K562 (cell line): ENCODE results near the gene MAD1L1. TPM values are rescaled to one million over a fixed set of nuclear protein-coding genes. Genes with fewer than 3 reads are reported as not detected.

Source experiments
- ATF2 ChIP-seq: sonication (generic); formaldehyde crosslinking; IDR thresholded peaks from 2 replicates; pipeline ENCODE4 v1.8.1; 2022; ENCODE audit warnings: missing genetic modification reagents
- CBFA2T3 ChIP-seq: fragments of 450-650 bp; IDR thresholded peaks from 2 replicates; pipeline ENCODE4 v1.6.1; 2017
- CREBBP ChIP-seq: IDR thresholded peaks from one replicate; pipeline ENCODE4 v1.6.1; 2012; ENCODE audit warnings: low read depth, mild to moderate bottlenecking, control low read depth, inconsistent platforms, low read length
- EHMT2 ChIP-seq: fragments of 450-650 bp; IDR thresholded peaks from 2 replicates; pipeline ENCODE4 v1.6.1; 2018; ENCODE audit warnings: antibody characterized with exemption
- GABPA ChIP-seq: fragments of 200-800 bp; sonication (Bioruptor generic); conservative IDR thresholded peaks from 2 replicates; pipeline ENCODE4 v1.6.1; 2016; ENCODE audit warnings: low read depth, missing genetic modification characterization, missing compliant biosample characterization
- RBM34 ChIP-seq: fragments of 200-400 bp; formaldehyde crosslinking; IDR thresholded peaks from 2 replicates; pipeline ENCODE4 v1.6.1; 2018; ENCODE audit warnings: low read length, borderline replicate concordance; ENCODE audit not compliant: insufficient read depth
- TAF7 ChIP-seq: fragments of 450-650 bp; IDR thresholded peaks from 2 replicates; pipeline ENCODE4 v1.6.1; 2016; ENCODE audit warnings: missing genetic modification characterization, missing compliant biosample characterization
- THRAP3 ChIP-seq: fragments of 450-650 bp; IDR thresholded peaks from 2 replicates; pipeline ENCODE4 v1.6.1; 2016; ENCODE audit warnings: mild to moderate bottlenecking, inconsistent platforms, borderline replicate concordance
- ZBTB26 ChIP-seq: fragments of 450-650 bp; formaldehyde crosslinking; IDR thresholded peaks from 2 replicates; pipeline ENCODE4 v1.4.0; 2022; ENCODE audit warnings: missing genetic modification characterization
- ZNF436 ChIP-seq: fragments of 250-450, 450-650 bp; sonication (Bioruptor Pico); formaldehyde crosslinking; IDR thresholded peaks from 2 replicates; pipeline ENCODE4 v1.7.0; 2020; ENCODE audit warnings: mild to moderate bottlenecking
- ZNF518B ChIP-seq: fragments of 250-450 bp; sonication (Bioruptor Pico); IDR thresholded peaks from 2 replicates; pipeline ENCODE4 v1.5.0; 2021; ENCODE audit warnings: mild to moderate bottlenecking, moderate library complexity
- polyA plus RNA-seq, 8 experiments: library from polyadenylated mRNA; depleted of rRNA in 4 of 8; stranded (reverse) in 5 of 8; unstranded in 3 of 8; fragments of >200 nt; fragmentation: Nextera tagmentation in 2 of 8; fragmentation: Illumina TruSeq in 1 of 8; extraction: Ambion mirVana in 2 of 8; extraction: Trizol in 1 of 8; gene quantifications; 2 replicates each; pipeline versions ENCODE4 v1.2.1 to v1.2.3, GENCODE V29; 2011 to 2014; ENCODE audit warnings: inconsistent platforms in 1 of 8, missing spikeins in 1 of 8
- total RNA-seq, 7 experiments: library from RNA; depleted of rRNA in 6 of 7; stranded (reverse); fragments of >200 nt in 6 of 7; fragmentation: Illumina TruSeq in 2 of 7; extraction: Trizol in 2 of 7; gene quantifications; 2 replicates each; pipeline versions ENCODE4 v1.2.1 to v1.2.3, GENCODE V29; 2011 to 2021; ENCODE audit warnings: low replicate concordance in 1 of 7
- TF ChIP-seq, protein P1 (sequence below), 2 experiments: fragments of 450-650 bp in 1 of 2; sonication (generic) in 1 of 2; formaldehyde crosslinking in 1 of 2; IDR thresholded peaks; 2 replicates each; pipeline versions ENCODE4 v1.7.1 to v1.9.0; 2016 to 2022; ENCODE audit warnings: inconsistent platforms in 1 of 2, mild to moderate bottlenecking in 1 of 2, missing genetic modification reagents in 1 of 2

MAD1L1 gene
- total and polyA plus RNA-seq, 9 of the 15 experiments (the other 6 are each of a cell fraction or from before 2014, with no cell fraction given) = 1.7 to 89.7 (median 18.0) TPM

GRCh38 chr7:2104107-2104710 lies 128.5 kb downstream of the MAD1L1 start (continued):
- TF ChIP-seq ZNF518B (CRISPR knock-in tag) (no peak), GABPA (tag) (peak; percentile 51), TAF7 (peak; percentile 51; the same call in 1 of the 2 replicates), THRAP3 (no peak), RBM34 (no peak), ZBTB26 (no peak), CBFA2T3 (peak; percentile 25; the same call in 1 of the 2 replicates), CREBBP (no peak), ATF2 (CRISPR knock-in tag) (no peak), ZNF436 (no peak), EHMT2 (no peak)
- TF ChIP-seq, protein P1, sequence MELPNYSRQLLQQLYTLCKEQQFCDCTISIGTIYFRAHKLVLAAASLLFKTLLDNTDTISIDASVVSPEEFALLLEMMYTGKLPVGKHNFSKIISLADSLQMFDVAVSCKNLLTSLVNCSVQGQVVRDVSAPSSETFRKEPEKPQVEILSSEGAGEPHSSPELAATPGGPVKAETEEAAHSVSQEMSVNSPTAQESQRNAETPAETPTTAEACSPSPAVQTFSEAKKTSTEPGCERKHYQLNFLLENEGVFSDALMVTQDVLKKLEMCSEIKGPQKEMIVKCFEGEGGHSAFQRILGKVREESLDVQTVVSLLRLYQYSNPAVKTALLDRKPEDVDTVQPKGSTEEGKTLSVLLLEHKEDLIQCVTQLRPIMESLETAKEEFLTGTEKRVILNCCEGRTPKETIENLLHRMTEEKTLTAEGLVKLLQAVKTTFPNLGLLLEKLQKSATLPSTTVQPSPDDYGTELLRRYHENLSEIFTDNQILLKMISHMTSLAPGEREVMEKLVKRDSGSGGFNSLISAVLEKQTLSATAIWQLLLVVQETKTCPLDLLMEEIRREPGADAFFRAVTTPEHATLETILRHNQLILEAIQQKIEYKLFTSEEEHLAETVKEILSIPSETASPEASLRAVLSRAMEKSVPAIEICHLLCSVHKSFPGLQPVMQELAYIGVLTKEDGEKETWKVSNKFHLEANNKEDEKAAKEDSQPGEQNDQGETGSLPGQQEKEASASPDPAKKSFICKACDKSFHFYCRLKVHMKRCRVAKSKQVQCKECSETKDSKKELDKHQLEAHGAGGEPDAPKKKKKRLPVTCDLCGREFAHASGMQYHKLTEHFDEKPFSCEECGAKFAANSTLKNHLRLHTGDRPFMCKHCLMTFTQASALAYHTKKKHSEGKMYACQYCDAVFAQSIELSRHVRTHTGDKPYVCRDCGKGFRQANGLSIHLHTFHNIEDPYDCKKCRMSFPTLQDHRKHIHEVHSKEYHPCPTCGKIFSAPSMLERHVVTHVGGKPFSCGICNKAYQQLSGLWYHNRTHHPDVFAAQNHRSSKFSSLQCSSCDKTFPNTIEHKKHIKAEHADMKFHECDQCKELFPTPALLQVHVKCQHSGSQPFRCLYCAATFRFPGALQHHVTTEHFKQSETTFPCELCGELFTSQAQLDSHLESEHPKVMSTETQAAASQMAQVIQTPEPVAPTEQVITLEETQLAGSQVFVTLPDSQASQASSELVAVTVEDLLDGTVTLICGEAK (IDR thresholded peaks at IDR 0.05) = no peak
- TF ChIP-seq, protein P1 (CRISPR knock-in tag; IDR thresholded peaks at IDR 0.05) = no peak
